Right cardiac atrium (tissue), 5 donors: ENCODE data around the gene CDC37. TPM values are rescaled to one million over a fixed set of nuclear protein-coding genes. Genes with fewer than 3 reads are reported as not detected.
"Not testable (repeated sequence)": the region's sequence is repeated elsewhere in the genome, so short reads cannot be mapped to it uniquely, and the experiment has no call there.

Experiments
- ATAC-seq, 2 donors: fragments of 200-7000 bp; cut with Tn5 transposase; one replicate each; pipeline versions ENCODE4 v1.8.0 to v1.9.1; 2020; ENCODE audit warnings: moderate library complexity in 2 of 2, mild to moderate bottlenecking in 1 of 2
- DNase-seq, 3 donors: peaks; one replicate each; pipeline ENCODE4 v3.0.0-alpha.2; 2020
- H3K27ac ChIP-seq: one replicate; pipeline ENCODE4 v1.5.1; 2013; ENCODE audit warnings: mild to moderate bottlenecking, low read length, control low read depth, moderate library complexity
- H3K27me3 ChIP-seq: one replicate; pipeline ENCODE4 v1.6.1; 2013; ENCODE audit not compliant: control insufficient read depth, insufficient read depth
- H3K4me1 ChIP-seq: one replicate; pipeline ENCODE4 v1.6.1; 2013; ENCODE audit warnings: low read length; ENCODE audit not compliant: control insufficient read depth, insufficient read depth
- H3K4me3 ChIP-seq: one replicate; pipeline ENCODE4 v1.5.1; 2013; ENCODE audit warnings: low read length, control low read depth
- H3K9me3 ChIP-seq: one replicate; pipeline ENCODE4 v1.6.1; 2013; ENCODE audit warnings: low read length; ENCODE audit not compliant: control insufficient read depth
- WGBS: extraction: QIAGEN DNeasy Blood & Tissue Kit; methylation state at CpG from one replicate; pipeline ENCODE4 v1.1.7; 2013; 5-methylcytosine and 5-hydroxymethylcytosine counted together
- intact Hi-C, 4 donors: fragments of 100-400 bp; cut with DNase I; formaldehyde crosslinking; loops; one replicate each; pipeline versions ENCODE4 v1.11.0 to v1.14.0; 2022 to 2023
- polyA plus RNA-seq: library from polyadenylated mRNA; stranded (reverse); fragments of 200-250 nt; gene quantifications from one replicate; pipeline ENCODE4 v1.2.3, GENCODE V29; 2013
- total RNA-seq, 4 donors: library from RNA; stranded (reverse); fragmentation: NEBNext Ultra II Directional; extraction: Animal tissue kit (Norgen Biotek cat#: 25700); gene quantifications; one replicate each; pipeline ENCODE4 v1.2.1, GENCODE V29; 2021
- donor health status: healthy with polysubstance abuse.
- donor health status: DM: no; HTN: yes; CAD: no.
- donor health status: DM: no; HTN: no; CAD: no.
- donor health status: DM: no; HTN: yes; CAD: no; lungs with severe emphysema.
- donor health status: DM: yes; HTN: yes; CAD: no.

CDC37 gene
- total and polyA plus RNA-seq, 5 donors: 131 to 228 (median 132) TPM

- Histone ChIP-seq H3K27me3 (no peaks in the 10 kb centered on the region), H3K27ac (no peak overlapping the region)
- no peak for ATAC-seq
Observed at GRCh38 chr19:10407096-10407495, 3.8 kb upstream of the CDC37 start.

GRCh38 chr19:10406191-10406590 lies 2.8 kb upstream of the CDC37 start:
- peaks cover 3% of the 10 kb centered on the region for H3K4me1 ChIP-seq

More at GRCh38 chr19:10407096-10407495, 3.8 kb upstream of the CDC37 start:
- DNase-seq: no peak
- no peaks in the 10 kb centered on the region for H3K9me3 ChIP-seq
- intact Hi-C loops: no loop called here
- peaks cover 3% of the 10 kb centered on the region for H3K4me1 ChIP-seq
- H3K4me3 ChIP-seq: no peak overlapping the region

GRCh38 chr19:10404888-10405820 lies 1.8 kb upstream of the CDC37 start:
- ATAC-seq: no peak
- Histone ChIP-seq H3K4me3 (peak overlapping the region; percentile 92), H3K9me3 (no peaks in the 10 kb centered on the region), H3K4me1 (peaks cover 4% of the 10 kb centered on the region), H3K27me3 (no peaks in the 10 kb centered on the region), H3K27ac (no peak overlapping the region)
- DNase-seq: no peak
- intact Hi-C loops: no loop called here
- 5% methylated on average over 43 of the region's 43 CpGs for WGBS

More at GRCh38 chr19:10406191-10406590, 2.8 kb upstream of the CDC37 start:
- Histone ChIP-seq H3K27me3 (no peaks in the 10 kb centered on the region), H3K27ac (no peak overlapping the region), H3K4me3 (no peak overlapping the region), H3K9me3 (no peaks in the 10 kb centered on the region)
- DNase-seq: no peak
- no peak for ATAC-seq
- WGBS: 80% methylated on average over 6 of the region's 6 CpGs
- intact Hi-C loops: no loop called here

GRCh38 chr19:10402441-10403038 lies 802 bp downstream of the CDC37 start:
- Histone ChIP-seq H3K4me3 (peak overlapping the region; percentile 92), H3K27me3 (no peaks in the 10 kb centered on the region), H3K4me1 (peaks cover 7% of the 10 kb centered on the region), H3K9me3 (no peaks in the 10 kb centered on the region), H3K27ac (peak overlapping the region; percentile 65)
- intact Hi-C loops: no loop called here
- DNase-seq: peak; percentile 61 to 77 (median 74)
- peak in 1 of 2 donors; percentile 12 for ATAC-seq
- WGBS: 3% methylated on average over 15 of the region's 15 CpGs

- H3K4me3 ChIP-seq: no peak overlapping the region
- intact Hi-C loops: no loop called here
- ATAC-seq: no peak
- 72% methylated on average over 8 of the region's 8 CpGs for WGBS
- peaks cover 7% of the 10 kb centered on the region for H3K4me1 ChIP-seq
- H3K27ac ChIP-seq: peak overlapping the region; percentile 24
- H3K9me3 ChIP-seq: no peaks in the 10 kb centered on the region
- H3K27me3 ChIP-seq: no peaks in the 10 kb centered on the region
- peak; percentile 60 to 80 (median 75) for DNase-seq
Observed at GRCh38 chr19:10399878-10400277, 3.5 kb downstream of the CDC37 start.

GRCh38 chr19:10399340-10399739 lies 4.0 kb downstream of the CDC37 start:
- H3K9me3 ChIP-seq, H3K27me3 ChIP-seq, DNase-seq, intact Hi-C loops, H3K27ac ChIP-seq, ATAC-seq, H3K4me3 ChIP-seq, H3K4me1 ChIP-seq: not testable (repeated sequence)
- WGBS: 94% methylated on average over 8 of the region's 8 CpGs

- 82% methylated on average over 9 of the region's 9 CpGs for WGBS
- Histone ChIP-seq H3K4me3 (no peak overlapping the region), H3K27ac (peak overlapping the region; percentile 53), H3K4me1 (peaks cover 7% of the 10 kb centered on the region), H3K27me3 (no peaks in the 10 kb centered on the region), H3K9me3 (no peaks in the 10 kb centered on the region)
- no peak for ATAC-seq
- intact Hi-C loops: no loop called here
- DNase-seq: no peak
Observed at GRCh38 chr19:10398819-10399218, 4.5 kb downstream of the CDC37 start.

GRCh38 chr19:10395917-10396316 lies 7.4 kb downstream of the CDC37 start:
- Histone ChIP-seq H3K4me1 (peaks cover 3% of the 10 kb centered on the region), H3K27me3 (no peaks in the 10 kb centered on the region), H3K4me3 (no peak overlapping the region), H3K27ac (no peak overlapping the region), H3K9me3 (no peaks in the 10 kb centered on the region)
- whole genome bisulfite sequencing: 71% methylated on average over 24 of the region's 24 CpGs
- DNase-seq (no peak), ATAC-seq (no peak)
- intact Hi-C loops: no loop called here

GRCh38 chr19:10395436-10395835 lies 7.9 kb downstream of the CDC37 start:
- H3K4me3 ChIP-seq: no peak overlapping the region
- DNase-seq: no peak
- no peaks in the 10 kb centered on the region for H3K9me3 ChIP-seq
- WGBS: 94% methylated on average over 26 of the region's 26 CpGs
- no peaks in the 10 kb centered on the region for H3K27me3 ChIP-seq
- H3K27ac ChIP-seq: no peak overlapping the region
- H3K4me1 ChIP-seq: peaks cover 3% of the 10 kb centered on the region
- ATAC-seq: no peak
- intact Hi-C loops: no loop called here

GRCh38 chr19:10395003-10395402 lies 8.3 kb downstream of the CDC37 start:
- Histone ChIP-seq H3K4me1 (peaks cover 2% of the 10 kb centered on the region), H3K9me3 (no peaks in the 10 kb centered on the region), H3K27ac (no peak overlapping the region), H3K27me3 (no peaks in the 10 kb centered on the region), H3K4me3 (no peak overlapping the region)
- 93% methylated on average over 12 of the region's 12 CpGs for WGBS
- DNase-seq (no peak), ATAC-seq (no peak)
- intact Hi-C loops: no loop called here

- no peaks in the 10 kb centered on the region for H3K9me3 ChIP-seq
- intact Hi-C loops: loop anchor here in 1 of 4 donors (5.0 kb wide), 1 partner anchor 136 kb away; no protein-coding TSS in a partner anchor
- no peak overlapping the region for H3K27ac ChIP-seq
- 91% methylated on average over 24 of the region's 24 CpGs for WGBS
- DNase-seq: no peak
- H3K4me1 ChIP-seq: no peaks in the 10 kb centered on the region
- no peaks in the 10 kb centered on the region for H3K27me3 ChIP-seq
- H3K4me3 ChIP-seq: no peak overlapping the region
- ATAC-seq: no peak
Observed at GRCh38 chr19:10393137-10393536, 10.2 kb downstream of the CDC37 start.
